ENCODE data around the gene DMRT3. TPM values are rescaled to one million over a fixed set of nuclear protein-coding genes. Genes with fewer than 3 reads are reported as not detected.
"Not testable (repeated sequence)": the region's sequence is repeated elsewhere in the genome, so short reads cannot be mapped to it uniquely, and the experiment has no call there.

The DMRT3 gene
- total RNA-seq, 1 donor from 2014 or later, result not detected

DNA sequence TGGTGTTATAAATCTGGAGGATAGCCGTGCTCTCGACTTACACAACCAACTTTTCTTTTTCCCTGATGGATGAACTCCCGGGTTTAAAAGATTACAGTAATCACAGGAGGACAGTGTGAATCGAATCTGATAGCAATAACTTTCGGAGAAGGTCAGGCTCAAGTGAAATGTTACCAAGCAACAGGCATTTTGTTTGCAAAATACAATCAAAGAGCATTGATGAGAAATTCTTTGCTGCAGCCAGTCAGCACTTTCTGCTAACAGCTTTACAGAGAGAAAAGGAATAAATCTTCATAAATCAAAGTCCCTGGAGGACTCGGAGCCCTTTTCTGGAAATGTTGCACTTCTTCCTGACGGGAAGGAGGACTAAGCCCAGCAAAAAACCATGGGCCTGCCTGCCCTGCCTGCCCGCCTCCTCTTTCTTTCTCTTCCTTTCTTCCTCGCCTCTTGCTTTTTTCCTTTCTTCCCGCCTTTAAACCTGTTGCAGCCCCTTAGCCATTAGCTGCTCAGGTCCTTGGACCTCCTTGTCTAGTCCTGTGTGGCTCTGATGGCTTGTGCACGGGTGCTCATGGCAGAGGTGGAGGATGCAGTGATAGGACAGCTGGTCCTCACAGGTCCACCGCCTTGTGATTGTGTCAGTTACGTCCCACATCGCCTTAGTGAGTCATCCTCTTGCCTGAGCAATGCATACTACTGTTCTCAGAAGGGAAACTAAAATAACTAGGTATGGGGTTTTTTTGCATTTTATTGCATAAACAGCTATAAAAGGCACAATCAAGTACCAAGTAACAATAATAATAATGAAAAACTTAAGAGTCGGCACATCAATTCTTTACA lies 6.2 kb downstream of the DMRT3 start:
- Mint-ChIP-seq H3K36me3 (ENCODE audit: low read depth, unreplicated experiment) (no peaks in the 10 kb centered on the region), H3K9me3 (ENCODE audit: unreplicated experiment) (no peaks in the 10 kb centered on the region), H3K27me3 (ENCODE audit: unreplicated experiment) (peaks cover 8% of the 10 kb centered on the region), H3K4me1 (ENCODE audit: unreplicated experiment) (peaks cover 38% of the 10 kb centered on the region), H3K27ac (ENCODE audit: unreplicated experiment) (no peak overlapping the region), H3K4me3 (ENCODE audit: unreplicated experiment) (no peak overlapping the region)
- DNase-seq (ENCODE audit: low spot score), result no peak
- TF ChIP-seq, protein P1, sequence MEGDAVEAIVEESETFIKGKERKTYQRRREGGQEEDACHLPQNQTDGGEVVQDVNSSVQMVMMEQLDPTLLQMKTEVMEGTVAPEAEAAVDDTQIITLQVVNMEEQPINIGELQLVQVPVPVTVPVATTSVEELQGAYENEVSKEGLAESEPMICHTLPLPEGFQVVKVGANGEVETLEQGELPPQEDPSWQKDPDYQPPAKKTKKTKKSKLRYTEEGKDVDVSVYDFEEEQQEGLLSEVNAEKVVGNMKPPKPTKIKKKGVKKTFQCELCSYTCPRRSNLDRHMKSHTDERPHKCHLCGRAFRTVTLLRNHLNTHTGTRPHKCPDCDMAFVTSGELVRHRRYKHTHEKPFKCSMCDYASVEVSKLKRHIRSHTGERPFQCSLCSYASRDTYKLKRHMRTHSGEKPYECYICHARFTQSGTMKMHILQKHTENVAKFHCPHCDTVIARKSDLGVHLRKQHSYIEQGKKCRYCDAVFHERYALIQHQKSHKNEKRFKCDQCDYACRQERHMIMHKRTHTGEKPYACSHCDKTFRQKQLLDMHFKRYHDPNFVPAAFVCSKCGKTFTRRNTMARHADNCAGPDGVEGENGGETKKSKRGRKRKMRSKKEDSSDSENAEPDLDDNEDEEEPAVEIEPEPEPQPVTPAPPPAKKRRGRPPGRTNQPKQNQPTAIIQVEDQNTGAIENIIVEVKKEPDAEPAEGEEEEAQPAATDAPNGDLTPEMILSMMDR (IDR thresholded peaks at IDR 0.05; ENCODE audit: unreplicated experiment), result no peak

DNA sequence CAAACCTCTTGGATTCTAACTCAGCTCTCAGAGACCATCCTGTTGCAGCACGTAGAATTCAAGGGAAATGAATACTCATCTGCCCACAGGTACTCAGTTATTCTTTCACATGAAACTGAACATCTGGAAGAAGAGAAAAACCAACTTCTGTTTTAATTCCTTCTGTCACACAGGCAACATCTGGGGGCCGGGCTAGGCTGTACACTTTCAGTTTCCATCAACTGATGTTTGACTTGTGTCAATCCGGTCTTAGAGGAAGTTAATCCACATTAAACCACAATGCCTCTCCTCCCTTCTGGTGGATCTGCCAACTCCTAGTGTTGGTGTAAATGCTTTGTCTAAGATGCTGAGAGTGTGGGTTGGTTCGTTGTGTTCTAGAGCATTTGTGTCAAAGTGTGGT lies 17.6 kb downstream of the DMRT3 start:
- Mint-ChIP-seq H3K4me3 (ENCODE audit: unreplicated experiment) (no peak overlapping the region), H3K27ac (ENCODE audit: unreplicated experiment) (no peak overlapping the region), H3K9me3 (ENCODE audit: unreplicated experiment) (peaks cover 4% of the 10 kb centered on the region), H3K4me1 (ENCODE audit: unreplicated experiment) (no peaks in the 10 kb centered on the region), H3K27me3 (ENCODE audit: unreplicated experiment) (peaks cover 2% of the 10 kb centered on the region), H3K36me3 (ENCODE audit: low read depth, unreplicated experiment) (no peaks in the 10 kb centered on the region)
- DNase-seq (ENCODE audit: low spot score), result no peak
- TF ChIP-seq, protein P1 (IDR thresholded peaks at IDR 0.05; ENCODE audit: unreplicated experiment), result no peak

DNA sequence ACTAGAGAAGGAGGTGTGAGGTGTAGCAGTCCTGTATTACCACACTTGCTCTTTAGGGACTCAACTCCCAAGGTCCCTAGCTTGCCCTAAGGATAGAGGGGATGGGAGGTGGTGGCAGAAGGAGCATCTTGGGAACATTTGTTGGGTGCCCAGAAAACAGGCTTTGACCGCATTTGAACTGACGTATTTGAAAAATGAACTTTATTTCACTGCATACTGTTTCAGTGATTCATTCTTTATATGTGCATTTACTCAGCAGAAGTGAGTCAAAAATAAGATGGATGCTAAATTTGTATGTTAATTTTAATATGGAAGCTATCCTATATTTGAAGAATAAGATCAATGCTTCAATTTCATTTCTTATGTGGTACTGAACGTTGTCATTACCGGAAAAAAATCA lies 18.7 kb downstream of the DMRT3 start:
- no peak for DNase-seq (ENCODE audit: low spot score)
- TF ChIP-seq, protein P1 (IDR thresholded peaks at IDR 0.05; ENCODE audit: unreplicated experiment), result no peak
- Mint-ChIP-seq H3K4me1 (ENCODE audit: unreplicated experiment) (no peaks in the 10 kb centered on the region), H3K27ac (ENCODE audit: unreplicated experiment) (no peak overlapping the region), H3K27me3 (ENCODE audit: unreplicated experiment) (peaks cover 4% of the 10 kb centered on the region), H3K36me3 (ENCODE audit: low read depth, unreplicated experiment) (no peaks in the 10 kb centered on the region), H3K9me3 (ENCODE audit: unreplicated experiment) (no peaks in the 10 kb centered on the region), H3K4me3 (ENCODE audit: unreplicated experiment) (no peak overlapping the region)

DNA sequence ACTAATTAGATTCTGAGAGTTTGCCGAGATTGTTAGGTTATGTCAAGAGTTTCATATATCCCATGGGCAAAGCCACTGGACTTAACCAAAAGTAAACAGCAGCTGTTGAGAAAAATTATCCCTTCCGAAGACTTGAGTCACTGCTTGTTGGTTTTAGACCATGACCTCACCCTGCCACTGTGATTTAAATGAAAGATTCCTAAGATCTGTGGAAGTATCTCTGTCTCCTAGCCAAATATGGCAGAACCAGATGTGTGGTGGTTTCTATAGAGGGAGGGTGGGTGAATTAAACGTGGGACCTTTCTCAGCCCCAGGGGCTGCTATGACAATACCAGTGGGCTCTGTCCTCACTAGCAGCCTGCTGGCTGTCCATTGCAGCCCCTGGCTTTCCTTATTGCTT lies 19.3 kb downstream of the DMRT3 start:
- no peaks in the 10 kb centered on the region for H3K36me3 Mint-ChIP-seq (ENCODE audit: low read depth, unreplicated experiment)
- H3K27ac Mint-ChIP-seq (ENCODE audit: unreplicated experiment), result no peak overlapping the region
- no peaks in the 10 kb centered on the region for H3K4me1 Mint-ChIP-seq (ENCODE audit: unreplicated experiment)
- DNase-seq (ENCODE audit: low spot score), result no peak
- TF ChIP-seq, protein P1 (IDR thresholded peaks at IDR 0.05; ENCODE audit: unreplicated experiment), result no peak
- H3K9me3 Mint-ChIP-seq (ENCODE audit: unreplicated experiment), result no peaks in the 10 kb centered on the region
- H3K27me3 Mint-ChIP-seq (ENCODE audit: unreplicated experiment), result peaks cover 4% of the 10 kb centered on the region
- no peak overlapping the region for H3K4me3 Mint-ChIP-seq (ENCODE audit: unreplicated experiment)

DNA sequence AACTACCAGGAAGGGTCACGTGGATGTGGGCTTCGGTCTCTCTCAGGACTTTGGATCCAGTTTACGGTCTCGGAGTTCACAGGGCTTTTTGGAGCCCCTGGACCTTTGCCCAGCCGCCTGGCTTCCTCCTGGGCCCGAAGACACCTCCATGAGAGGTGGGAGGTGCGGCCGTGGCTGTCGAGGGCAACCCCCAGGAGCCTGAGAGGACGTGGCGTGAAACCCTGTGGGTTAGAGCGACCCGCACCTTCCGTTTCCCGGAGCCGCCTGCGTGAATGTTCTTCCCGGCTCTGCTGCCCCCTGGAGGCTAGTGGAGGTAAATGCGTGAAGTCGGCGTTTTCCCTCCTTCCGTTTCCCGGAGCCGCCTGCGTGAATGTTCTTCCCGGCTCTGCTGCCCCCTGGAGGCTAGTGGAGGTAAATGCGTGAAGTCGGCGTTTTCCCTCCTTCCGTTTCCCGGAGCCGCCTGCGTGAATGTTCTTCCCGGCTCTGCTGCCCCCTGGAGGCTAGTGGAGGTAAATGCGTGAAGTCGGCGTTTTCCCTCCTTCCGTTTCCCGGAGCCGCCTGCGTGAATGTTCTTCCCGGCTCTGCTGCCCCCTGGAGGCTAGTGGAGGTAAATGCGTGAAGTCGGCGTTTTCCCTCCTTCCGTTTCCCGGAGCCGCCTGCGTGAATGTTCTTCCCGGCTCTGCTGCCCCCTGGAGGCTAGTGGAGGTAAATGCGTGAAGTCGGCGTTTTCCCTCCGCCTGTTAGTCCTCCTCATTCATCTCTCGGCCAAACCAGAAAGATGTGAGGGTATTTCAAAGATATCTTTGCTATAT lies 22.1 kb downstream of the DMRT3 start:
- not testable (repeated sequence) for H3K27me3 Mint-ChIP-seq (ENCODE audit: unreplicated experiment); H3K4me1 Mint-ChIP-seq (ENCODE audit: unreplicated experiment); H3K27ac Mint-ChIP-seq (ENCODE audit: unreplicated experiment); H3K36me3 Mint-ChIP-seq (ENCODE audit: low read depth, unreplicated experiment); H3K4me3 Mint-ChIP-seq (ENCODE audit: unreplicated experiment); H3K9me3 Mint-ChIP-seq (ENCODE audit: unreplicated experiment); DNase-seq (ENCODE audit: low spot score)
- TF ChIP-seq, protein P1 (IDR thresholded peaks at IDR 0.05; ENCODE audit: unreplicated experiment), result peak; percentile 95

All from endothelial cell (in vitro differentiated cells).